A673 (cell line): ENCODE data around the gene PDCD7.

Experiments used
- CTCF ChIP-seq: fragments of 300-800, 200-600 bp; sonication (generic); conservative IDR thresholded peaks from 2 replicates; pipeline ENCODE4 v1.5.1; 2017; ENCODE audit warnings: low read depth, mild to moderate bottlenecking, antibody characterized with exemption, low read length, moderate library complexity, mixed read lengths
- EZH2 ChIP-seq: fragments of 200-600 bp; sonication (generic); IDR thresholded peaks from 2 replicates; pipeline ENCODE4 v1.6.1; 2017; ENCODE audit warnings: borderline replicate concordance, low read depth, mild to moderate bottlenecking, mixed read lengths, antibody characterized with exemption, low read length; ENCODE audit not compliant: poor library complexity, severe bottlenecking

GRCh38 chr15:65096481-65097385 lies 36.9 kb downstream of the PDCD7 start:
- TF ChIP-seq CTCF (no peak), EZH2 (no peak)
